SU-DHL-6 (cell line): ENCODE results near the gene SLC45A3.

Experiments used
- H2AFZ ChIP-seq: fragments of 200-600 bp; sonication (generic); 2 replicates; pipeline ENCODE4 v1.6.1; 2014; ENCODE audit warnings: low read depth, mild to moderate bottlenecking, moderate library complexity, mixed read lengths, antibody characterized with exemption, low read length; ENCODE audit not compliant: severe bottlenecking
- H3F3A ChIP-seq: fragments of 200-600 bp; shearing (Covaris generic); 2 replicates; pipeline ENCODE4 v1.6.0; 2016; ENCODE audit warnings: antibody characterized with exemption, mild to moderate bottlenecking; ENCODE audit not compliant: insufficient read depth
- H3K27ac ChIP-seq: fragments of 200-600 bp; sonication (generic); 2 replicates; pipeline ENCODE4 v1.5.1; 2016; ENCODE audit warnings: low read depth, mild to moderate bottlenecking, low read length, moderate library complexity, mixed read lengths
- H3K27me3 ChIP-seq: fragments of 200-600 bp; sonication (generic), shearing (Covaris generic); 2 replicates; pipeline ENCODE4 v1.6.0; 2014; ENCODE audit warnings: mild to moderate bottlenecking, low read length
- H3K36me3 ChIP-seq: fragments of 200-600 bp; sonication (generic); 2 replicates; pipeline ENCODE4 v1.6.1; 2014; ENCODE audit warnings: mild to moderate bottlenecking, low read length, mixed read lengths
- H3K4me2 ChIP-seq: fragments of 300-600, 200-600 bp; shearing (Covaris generic), sonication (generic); 2 replicates; pipeline ENCODE4 v1.6.0; 2014; ENCODE audit warnings: low read length, low read depth, mild to moderate bottlenecking; ENCODE audit not compliant: poor library complexity, severe bottlenecking
- H3K4me3 ChIP-seq: fragments of 200-600 bp; sonication (generic); 2 replicates; pipeline ENCODE4 v1.5.1; 2014; ENCODE audit warnings: antibody characterized with exemption, low read length, mild to moderate bottlenecking, mixed read lengths; ENCODE audit not compliant: insufficient read depth, poor library complexity, severe bottlenecking
- H3K79me2 ChIP-seq: fragments of 200-600 bp; sonication (generic); 2 replicates; pipeline ENCODE4 v1.6.1; 2014; ENCODE audit warnings: mild to moderate bottlenecking, low read length, moderate library complexity; ENCODE audit not compliant: insufficient read depth
- H3K9ac ChIP-seq: fragments of 200-600 bp; sonication (generic); 2 replicates; pipeline ENCODE4 v1.7.0; 2014; ENCODE audit warnings: mild to moderate bottlenecking, low read length
- H3K9me2 ChIP-seq: fragments of 200-600 bp; sonication (generic); replicated peaks from 2 replicates; pipeline ENCODE4 v1.6.1; 2014; ENCODE audit warnings: low read length; ENCODE audit not compliant: insufficient read depth
- H3K9me3 ChIP-seq: fragments of 200-600 bp; sonication (generic); 2 replicates; pipeline ENCODE4 v1.6.1; 2014; ENCODE audit warnings: low read length, mixed read lengths; ENCODE audit not compliant: insufficient read depth
- H4K20me1 ChIP-seq: fragments of 200-600 bp; sonication (generic); 2 replicates; pipeline ENCODE4 v1.6.1; 2014; ENCODE audit warnings: low read depth, mild to moderate bottlenecking, antibody characterized with exemption, low read length, moderate library complexity, mixed read lengths
- CTCF ChIP-seq: fragments of 200-600 bp; sonication (generic); IDR thresholded peaks from one replicate; pipeline ENCODE4 v1.5.1; 2017; ENCODE audit warnings: antibody characterized with exemption, mild to moderate bottlenecking, low read length, moderate library complexity; ENCODE audit not compliant: insufficient read depth, poor library complexity, severe bottlenecking
- EZH2phosphoT487 ChIP-seq: fragments of 200-600 bp; sonication (generic), shearing (Covaris generic); conservative IDR thresholded peaks from 2 replicates; pipeline ENCODE4 v1.6.1; 2018; ENCODE audit warnings: mild to moderate bottlenecking, antibody characterized with exemption, low read length, moderate library complexity, mixed read lengths

SLC45A3 gene

GRCh38 chr1:205693421-205693991 is 13.2 kb upstream of the SLC45A3 start:
- H3K9me2 ChIP-seq, result no peaks in the 10 kb centered on the region
- H3F3A ChIP-seq, result 0 out of 2 replicates have a peak, but pooled peaks cover 5% of the 10 kb centered on the region
- H3K36me3 ChIP-seq, result no peaks in the 10 kb centered on the region
- H2AFZ ChIP-seq, result no peak overlapping the region
- no peaks in the 10 kb centered on the region for H4K20me1 ChIP-seq
- H3K9ac ChIP-seq, result no peak overlapping the region
- no peaks in the 10 kb centered on the region for H3K9me3 ChIP-seq
- TF ChIP-seq CTCF (no peak), EZH2phosphoT487 (no peak)
- H3K27ac ChIP-seq, result no peak overlapping the region
- H3K4me3 ChIP-seq, result no peak overlapping the region
- no peak overlapping the region for H3K4me2 ChIP-seq
- no peaks in the 10 kb centered on the region for H3K27me3 ChIP-seq
- no peaks in the 10 kb centered on the region for H3K79me2 ChIP-seq

DNA sequence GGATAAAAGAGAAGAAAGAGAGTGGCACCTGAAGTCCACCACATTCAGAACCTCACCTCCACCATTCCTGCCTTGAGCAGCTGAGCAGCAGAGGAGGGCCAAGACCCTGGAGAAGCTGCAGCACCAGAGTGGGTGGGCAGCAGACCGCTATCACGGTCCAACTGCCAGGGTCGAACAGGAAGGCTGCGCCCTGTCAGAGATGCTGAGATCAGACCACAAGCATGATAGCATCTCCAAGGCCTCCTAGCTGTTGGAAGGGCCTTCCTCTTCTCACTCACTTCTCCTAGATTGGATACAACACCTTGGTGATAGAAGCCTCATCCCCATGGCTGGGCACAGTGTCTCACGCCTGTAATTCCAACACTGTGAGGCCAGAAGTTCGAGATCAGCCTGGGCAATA is 12.1 kb upstream of the SLC45A3 start:
- Histone ChIP-seq H3K36me3 (no peaks in the 10 kb centered on the region), H3K27ac (no peak overlapping the region)
- TF ChIP-seq CTCF (no peak), EZH2phosphoT487 (no peak)

GRCh38 chr1:205690122-205690756 is 9.9 kb upstream of the SLC45A3 start:
- Histone ChIP-seq H3K36me3 (no peaks in the 10 kb centered on the region), H3K4me3 (no peak overlapping the region), H3K9me3 (no peaks in the 10 kb centered on the region), H3F3A (0 out of 2 replicates have a peak, but pooled peaks cover 5% of the 10 kb centered on the region), H2AFZ (no peak overlapping the region), H4K20me1 (no peaks in the 10 kb centered on the region), H3K27me3 (no peaks in the 10 kb centered on the region), H3K9me2 (no peaks in the 10 kb centered on the region), H3K79me2 (no peaks in the 10 kb centered on the region), H3K9ac (no peak overlapping the region), H3K4me2 (no peak overlapping the region), H3K27ac (no peak overlapping the region)
- TF ChIP-seq EZH2phosphoT487, result no peak
- TF ChIP-seq CTCF, result no peak

More for the DNA sequence above, 12.1 kb upstream of the SLC45A3 start:
- Histone ChIP-seq H3K4me3 (no peak overlapping the region), H2AFZ (no peak overlapping the region), H3F3A (0 out of 2 replicates have a peak, but pooled peaks cover 5% of the 10 kb centered on the region), H3K79me2 (no peaks in the 10 kb centered on the region), H3K27me3 (no peaks in the 10 kb centered on the region), H3K9me3 (no peaks in the 10 kb centered on the region), H3K9ac (no peak overlapping the region), H3K9me2 (no peaks in the 10 kb centered on the region), H3K4me2 (no peak overlapping the region), H4K20me1 (no peaks in the 10 kb centered on the region)
